Lung (tissue), 12 donors: Measurements from ENCODE around the gene RCOR1. TPM values are rescaled to one million over a fixed set of nuclear protein-coding genes. Genes with fewer than 3 reads are reported as not detected.

Experiments used
- ATAC-seq: fragments of 200-7000 bp; cut with Tn5 transposase; one replicate; pipeline ENCODE4 v1.9.1; 2020; ENCODE audit warnings: moderate number of reproducible peaks; ENCODE audit not compliant: insufficient read depth, low FRiP score
- DNase-seq, 3 donors: peaks; one replicate each; pipeline ENCODE4 v3.0.0-alpha.2; 2013 to 2017
- H3K27ac ChIP-seq, 2 donors: one replicate each; pipeline ENCODE4 v1.5.1; 2013; ENCODE audit warnings: mild to moderate bottlenecking in 2 of 2, moderate library complexity in 2 of 2, control low read depth in 1 of 2, inconsistent platforms in 1 of 2, low read depth in 1 of 2, low read length in 1 of 2
- H3K27me3 ChIP-seq, 3 donors: one replicate each; pipeline ENCODE4 v1.5.1; 2013; ENCODE audit warnings: low read length in 2 of 3; ENCODE audit not compliant: control insufficient read depth in 3 of 3, insufficient read depth in 3 of 3
- H3K36me3 ChIP-seq, 4 donors: one replicate each; pipeline ENCODE4 v1.5.1; 2013; ENCODE audit warnings: low read length in 4 of 4, mild to moderate bottlenecking in 1 of 4, moderate library complexity in 1 of 4; ENCODE audit not compliant: control insufficient read depth in 4 of 4, insufficient read depth in 4 of 4
- H3K4me1 ChIP-seq, 5 donors: one replicate each; pipeline ENCODE4 v1.5.1; 2013; ENCODE audit warnings: low read length in 5 of 5, mild to moderate bottlenecking in 2 of 5, moderate library complexity in 1 of 5; ENCODE audit not compliant: control insufficient read depth in 5 of 5, insufficient read depth in 5 of 5
- H3K4me3 ChIP-seq: one replicate; pipeline ENCODE4 v1.5.1; 2013; ENCODE audit warnings: mild to moderate bottlenecking, control low read depth, moderate library complexity
- H3K9ac ChIP-seq, 2 donors: one replicate each; pipeline ENCODE4 v1.5.1; 2013; ENCODE audit warnings: low read length in 2 of 2, control low read depth in 1 of 2; ENCODE audit not compliant: insufficient read depth in 1 of 2
- H3K9me3 ChIP-seq, 4 donors: one replicate each; pipeline ENCODE4 v1.5.1; 2013; ENCODE audit warnings: low read length in 3 of 4, mild to moderate bottlenecking in 1 of 4, moderate library complexity in 1 of 4; ENCODE audit not compliant: control insufficient read depth in 4 of 4, insufficient read depth in 3 of 4
- WGBS, 2 donors: extraction: QIAGEN DNeasy Blood & Tissue Kit; methylation state at CpG; one replicate each; pipeline ENCODE4 v1.1.7; 2013; 5-methylcytosine and 5-hydroxymethylcytosine counted together
- polyA plus RNA-seq, 2 donors: library from polyadenylated mRNA; stranded (reverse); fragments of 200-250 nt; gene quantifications; one replicate each; pipeline ENCODE4 v1.2.1, GENCODE V29; 2013
- total RNA-seq, 2 donors: library from RNA; depleted of rRNA in 1 of 2; stranded (reverse); fragments of >200 nt in 1 of 2; gene quantifications; one replicate each; pipeline ENCODE4 v1.2.1, GENCODE V29; 2014 to 2021
- TF ChIP-seq, protein P1 (sequence below): IDR thresholded peaks from 2 replicates; pipeline ENCODE4 v1.5.1; 2012; ENCODE audit warnings: mild to moderate bottlenecking; ENCODE audit errors: control extremely low read depth, extremely low read depth
- donor health status: control.
- donor health status: control.
- donor health status: Bipolar disorder and iron deficiency.
- donor health status: healthy.
- donor health status: DM: yes; HTN: yes; CAD: no.

Gene RCOR1
- total and polyA plus RNA-seq, 4 donors, result 7.9 to 63.9 (median 22.4) TPM

DNA sequence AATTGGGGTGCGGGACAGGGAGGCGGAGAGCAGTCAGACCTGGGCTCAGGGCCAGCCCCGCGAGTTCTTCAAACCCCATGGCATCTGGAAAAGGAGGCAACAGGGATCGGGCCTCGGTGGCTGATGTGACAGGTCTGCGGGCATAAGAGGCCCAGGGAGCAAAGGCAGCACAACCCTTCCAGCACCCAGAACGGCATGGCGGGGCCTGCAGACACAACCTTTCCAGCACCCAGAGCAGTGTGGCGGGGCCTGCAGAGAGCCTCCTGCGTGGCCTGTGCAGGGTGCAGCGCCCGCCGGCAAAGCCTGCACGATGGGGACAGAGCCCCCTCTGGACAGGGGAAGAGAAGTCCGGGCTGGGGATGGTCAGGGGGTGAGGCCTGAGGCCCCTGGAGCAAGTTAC lies 158.6 kb downstream of the RCOR1 start:
- no peak for DNase-seq
- Histone ChIP-seq H3K36me3 (peaks cover 0 to 8% (median 0%) of the 10 kb centered on the region in 4 donors), H3K4me1 (no peaks in the 10 kb centered on the region), H3K27me3 (no peaks in the 10 kb centered on the region), H3K4me3 (no peak overlapping the region), H3K9me3 (no peaks in the 10 kb centered on the region), H3K27ac (no peak overlapping the region), H3K9ac (no peak overlapping the region)
- TF ChIP-seq, protein P1, sequence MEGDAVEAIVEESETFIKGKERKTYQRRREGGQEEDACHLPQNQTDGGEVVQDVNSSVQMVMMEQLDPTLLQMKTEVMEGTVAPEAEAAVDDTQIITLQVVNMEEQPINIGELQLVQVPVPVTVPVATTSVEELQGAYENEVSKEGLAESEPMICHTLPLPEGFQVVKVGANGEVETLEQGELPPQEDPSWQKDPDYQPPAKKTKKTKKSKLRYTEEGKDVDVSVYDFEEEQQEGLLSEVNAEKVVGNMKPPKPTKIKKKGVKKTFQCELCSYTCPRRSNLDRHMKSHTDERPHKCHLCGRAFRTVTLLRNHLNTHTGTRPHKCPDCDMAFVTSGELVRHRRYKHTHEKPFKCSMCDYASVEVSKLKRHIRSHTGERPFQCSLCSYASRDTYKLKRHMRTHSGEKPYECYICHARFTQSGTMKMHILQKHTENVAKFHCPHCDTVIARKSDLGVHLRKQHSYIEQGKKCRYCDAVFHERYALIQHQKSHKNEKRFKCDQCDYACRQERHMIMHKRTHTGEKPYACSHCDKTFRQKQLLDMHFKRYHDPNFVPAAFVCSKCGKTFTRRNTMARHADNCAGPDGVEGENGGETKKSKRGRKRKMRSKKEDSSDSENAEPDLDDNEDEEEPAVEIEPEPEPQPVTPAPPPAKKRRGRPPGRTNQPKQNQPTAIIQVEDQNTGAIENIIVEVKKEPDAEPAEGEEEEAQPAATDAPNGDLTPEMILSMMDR, result no peak
- no peak for ATAC-seq
- 88 to 91% methylated on average over 16 of the region's 16 CpGs for WGBS, 2 donors

DNA sequence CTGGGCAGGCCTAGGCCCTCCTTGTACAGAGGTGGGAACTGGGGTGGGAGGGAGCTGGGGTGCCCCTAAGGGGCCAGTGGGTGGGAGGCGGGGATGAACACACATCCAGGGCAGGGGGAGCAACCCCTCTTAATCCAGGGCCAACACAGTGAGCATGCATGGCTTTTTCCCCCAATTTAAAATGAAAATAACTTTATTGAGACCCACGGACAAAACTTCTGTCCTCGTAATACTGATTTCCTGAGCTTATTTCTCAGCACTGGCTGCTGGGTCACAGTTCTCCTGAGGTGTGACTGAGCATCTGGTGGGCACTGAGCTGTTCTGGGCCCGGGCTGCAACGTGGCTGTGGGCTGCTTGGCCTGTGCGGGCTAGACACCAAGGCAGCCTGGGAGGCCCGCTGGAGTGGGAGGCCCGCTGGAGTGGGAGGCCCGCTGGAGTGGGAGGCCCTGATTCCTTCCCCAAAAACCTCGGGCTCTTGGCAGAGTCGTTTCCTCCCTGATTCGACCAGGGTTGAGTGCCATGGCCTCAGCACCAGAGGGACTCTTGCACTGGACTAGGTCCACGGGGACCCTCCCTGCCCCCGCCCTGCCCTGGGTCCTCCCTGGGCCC lies 159.9 kb downstream of the RCOR1 start:
- no peaks in the 10 kb centered on the region for H3K9me3 ChIP-seq
- H3K9ac ChIP-seq, result no peak overlapping the region
- no peak overlapping the region for H3K27ac ChIP-seq
- TF ChIP-seq, protein P1, result no peak
- ATAC-seq (no peak), DNase-seq (no peak)
- WGBS, 2 donors, result 83 to 84% methylated on average over 11 to 14 of the region's 14 CpGs
- no peaks in the 10 kb centered on the region for H3K4me1 ChIP-seq
- peaks cover 0 to 3% (median 0%) of the 10 kb centered on the region in 4 donors for H3K36me3 ChIP-seq
- no peak overlapping the region for H3K4me3 ChIP-seq
- no peaks in the 10 kb centered on the region for H3K27me3 ChIP-seq

DNA sequence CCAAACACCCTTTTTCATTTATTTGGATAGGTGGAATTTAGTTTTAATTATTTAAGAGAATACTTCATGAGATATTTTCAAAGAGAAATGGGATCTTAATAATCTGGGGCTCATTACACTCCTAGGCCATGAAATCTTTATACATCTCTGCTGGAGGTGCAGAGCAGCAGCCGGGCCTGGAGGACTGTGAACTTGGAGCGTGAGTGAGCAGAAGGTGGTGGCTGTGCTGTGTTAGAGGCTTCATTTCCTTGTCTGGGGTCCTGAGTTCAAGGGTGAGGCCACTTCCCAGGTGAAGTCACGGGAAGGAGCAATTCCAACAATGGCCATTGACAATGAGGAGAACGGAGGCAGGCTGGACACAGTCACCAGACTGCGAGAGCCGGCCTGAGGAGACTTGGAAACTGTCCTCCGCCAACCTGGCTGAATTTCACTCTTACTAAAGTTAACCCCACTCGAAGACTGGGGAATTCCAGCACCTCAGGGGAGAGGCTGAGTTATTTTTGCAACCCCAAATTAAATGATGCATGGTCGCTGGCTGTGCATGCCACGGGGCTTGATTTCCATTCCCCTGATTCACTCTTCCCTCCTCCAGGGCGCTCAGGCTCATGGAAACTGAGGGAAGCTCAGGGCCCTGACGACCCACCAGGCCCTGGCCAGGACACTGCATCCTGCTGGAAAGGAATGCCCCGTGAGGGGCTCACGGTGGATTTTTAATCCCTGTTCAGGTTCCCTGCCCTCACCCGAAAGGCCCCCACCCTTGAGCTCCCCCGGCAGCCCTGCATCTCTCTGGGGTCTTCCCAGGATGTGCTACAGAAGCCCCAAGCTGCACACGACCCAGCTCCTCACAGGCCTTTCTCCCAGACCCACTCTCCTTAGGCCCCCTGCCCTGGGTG lies 162.2 kb downstream of the RCOR1 start:
- no peak for ATAC-seq
- peaks cover 0 to 2% (median 0%) of the 10 kb centered on the region in 5 donors for H3K4me1 ChIP-seq
- no peak overlapping the region for H3K27ac ChIP-seq
- no peak for DNase-seq
- H3K9ac ChIP-seq, result no peak overlapping the region
- peaks cover 0 to under 1% (median 0%) of the 10 kb centered on the region in 4 donors for H3K36me3 ChIP-seq
- H3K4me3 ChIP-seq, result no peak overlapping the region
- TF ChIP-seq, protein P1, result no peak
- H3K9me3 ChIP-seq, result no peaks in the 10 kb centered on the region
- H3K27me3 ChIP-seq, result no peaks in the 10 kb centered on the region
- WGBS, 2 donors, result 88 to 92% methylated on average over 17 of the region's 17 CpGs
